GM12878 (cell line): ENCODE data around the gene GPRC5C.

Experiments used
- EZH2 ChIP-seq: IDR thresholded peaks from 2 replicates; pipeline ENCODE4 v1.6.1; 2012; ENCODE audit warnings: low read depth, mild to moderate bottlenecking, control low read depth, inconsistent platforms, low read length, borderline replicate concordance; ENCODE audit not compliant: control insufficient read depth
- FOXM1 ChIP-seq: IDR thresholded peaks from 2 replicates; pipeline ENCODE4 v1.6.1; 2012; ENCODE audit warnings: low read depth, mild to moderate bottlenecking, inconsistent platforms, low read length, moderate library complexity
- HDAC2 ChIP-seq: fragments of 200-600 bp; sonication (generic); IDR thresholded peaks from 2 replicates; pipeline ENCODE4 v1.6.1; 2017
- POLR2A ChIP-seq: IDR thresholded peaks from 2 replicates; pipeline ENCODE4 v1.6.1; 2011; ENCODE audit warnings: low read depth, mild to moderate bottlenecking, low read length
- RAD21 ChIP-seq: IDR thresholded peaks from 2 replicates; pipeline ENCODE4 v1.6.1; 2011; ENCODE audit warnings: mild to moderate bottlenecking, low read depth, low read length, moderate library complexity; ENCODE audit not compliant: insufficient read depth
- RELA ChIP-seq: fragments of 450-650 bp; IDR thresholded peaks from 2 replicates; pipeline ENCODE4 v1.8.0; 2014; ENCODE audit warnings: borderline replicate concordance; ENCODE audit not compliant: partially characterized antibody
- TAF1 ChIP-seq: IDR thresholded peaks from 2 replicates; pipeline ENCODE4 v1.6.1; 2011; ENCODE audit warnings: mild to moderate bottlenecking, low read depth, low read length, borderline replicate concordance
- WRNIP1 ChIP-seq: IDR thresholded peaks from 2 replicates; pipeline ENCODE4 v1.6.1; 2011; ENCODE audit warnings: low read depth, low read length, improper control_type of control experiment, borderline replicate concordance
- ZBTB11 ChIP-seq: fragments of 450-650 bp; formaldehyde crosslinking; IDR thresholded peaks from 2 replicates; pipeline ENCODE4 v1.5.0; 2022; ENCODE audit warnings: mild to moderate bottlenecking, missing genetic modification characterization
- ZNF384 ChIP-seq: IDR thresholded peaks from 2 replicates; pipeline ENCODE4 v1.6.1; 2012; ENCODE audit warnings: low read depth, mild to moderate bottlenecking, low read length, improper control_type of control experiment, borderline replicate concordance
- TF ChIP-seq, protein P1 (sequence below), 3 experiments: IDR thresholded peaks in 2 of 3; conservative IDR thresholded peaks in 1 of 3; 2 replicates each; pipeline ENCODE4 v1.5.1; 2011; ENCODE audit warnings: low read depth in 3 of 3, low read length in 3 of 3, mild to moderate bottlenecking in 3 of 3, control low read depth in 2 of 3, moderate library complexity in 2 of 3, inconsistent platforms in 1 of 3, mixed read lengths in 1 of 3; ENCODE audit not compliant: control insufficient read depth in 2 of 3, insufficient read depth in 1 of 3; ENCODE audit errors: extremely low read depth in 1 of 3
- TF ChIP-seq, protein P2 (sequence below): fragments of 450-650 bp; IDR thresholded peaks from 2 replicates; pipeline ENCODE4 v1.6.1; 2017; ENCODE audit warnings: mild to moderate bottlenecking, low read depth, inconsistent platforms; ENCODE audit not compliant: poor library complexity, severe bottlenecking

DNA sequence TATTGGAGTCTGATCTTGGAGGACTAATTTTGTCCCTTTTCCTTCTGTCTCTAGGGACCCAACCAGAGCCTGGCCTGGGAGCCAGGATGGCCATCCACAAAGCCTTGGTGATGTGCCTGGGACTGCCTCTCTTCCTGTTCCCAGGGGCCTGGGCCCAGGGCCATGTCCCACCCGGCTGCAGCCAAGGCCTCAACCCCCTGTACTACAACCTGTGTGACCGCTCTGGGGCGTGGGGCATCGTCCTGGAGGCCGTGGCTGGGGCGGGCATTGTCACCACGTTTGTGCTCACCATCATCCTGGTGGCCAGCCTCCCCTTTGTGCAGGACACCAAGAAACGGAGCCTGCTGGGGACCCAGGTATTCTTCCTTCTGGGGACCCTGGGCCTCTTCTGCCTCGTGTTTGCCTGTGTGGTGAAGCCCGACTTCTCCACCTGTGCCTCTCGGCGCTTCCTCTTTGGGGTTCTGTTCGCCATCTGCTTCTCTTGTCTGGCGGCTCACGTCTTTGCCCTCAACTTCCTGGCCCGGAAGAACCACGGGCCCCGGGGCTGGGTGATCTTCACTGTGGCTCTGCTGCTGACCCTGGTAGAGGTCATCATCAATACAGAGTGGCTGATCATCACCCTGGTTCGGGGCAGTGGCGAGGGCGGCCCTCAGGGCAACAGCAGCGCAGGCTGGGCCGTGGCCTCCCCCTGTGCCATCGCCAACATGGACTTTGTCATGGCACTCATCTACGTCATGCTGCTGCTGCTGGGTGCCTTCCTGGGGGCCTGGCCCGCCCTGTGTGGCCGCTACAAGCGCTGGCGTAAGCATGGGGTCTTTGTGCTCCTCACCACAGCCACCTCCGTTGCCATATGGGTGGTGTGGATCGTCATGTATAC is 8.0 kb downstream of the GPRC5C start:
- TF ChIP-seq TAF1, result no peak
- TF ChIP-seq, protein P1, sequence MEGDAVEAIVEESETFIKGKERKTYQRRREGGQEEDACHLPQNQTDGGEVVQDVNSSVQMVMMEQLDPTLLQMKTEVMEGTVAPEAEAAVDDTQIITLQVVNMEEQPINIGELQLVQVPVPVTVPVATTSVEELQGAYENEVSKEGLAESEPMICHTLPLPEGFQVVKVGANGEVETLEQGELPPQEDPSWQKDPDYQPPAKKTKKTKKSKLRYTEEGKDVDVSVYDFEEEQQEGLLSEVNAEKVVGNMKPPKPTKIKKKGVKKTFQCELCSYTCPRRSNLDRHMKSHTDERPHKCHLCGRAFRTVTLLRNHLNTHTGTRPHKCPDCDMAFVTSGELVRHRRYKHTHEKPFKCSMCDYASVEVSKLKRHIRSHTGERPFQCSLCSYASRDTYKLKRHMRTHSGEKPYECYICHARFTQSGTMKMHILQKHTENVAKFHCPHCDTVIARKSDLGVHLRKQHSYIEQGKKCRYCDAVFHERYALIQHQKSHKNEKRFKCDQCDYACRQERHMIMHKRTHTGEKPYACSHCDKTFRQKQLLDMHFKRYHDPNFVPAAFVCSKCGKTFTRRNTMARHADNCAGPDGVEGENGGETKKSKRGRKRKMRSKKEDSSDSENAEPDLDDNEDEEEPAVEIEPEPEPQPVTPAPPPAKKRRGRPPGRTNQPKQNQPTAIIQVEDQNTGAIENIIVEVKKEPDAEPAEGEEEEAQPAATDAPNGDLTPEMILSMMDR (IDR thresholded peaks at IDR 0.05 in 2 of 3, conservative IDR thresholded peaks at IDR 0.05 in 1 of 3; ENCODE audit: control insufficient read depth in 2 of 3, extremely low read depth in 1 of 3, insufficient read depth in 1 of 3, low read depth in 3 of 3, low read length in 3 of 3), result no peak
- no peak for TF ChIP-seq POLR2A
- TF ChIP-seq ZBTB11, result no peak
- TF ChIP-seq, protein P2, sequence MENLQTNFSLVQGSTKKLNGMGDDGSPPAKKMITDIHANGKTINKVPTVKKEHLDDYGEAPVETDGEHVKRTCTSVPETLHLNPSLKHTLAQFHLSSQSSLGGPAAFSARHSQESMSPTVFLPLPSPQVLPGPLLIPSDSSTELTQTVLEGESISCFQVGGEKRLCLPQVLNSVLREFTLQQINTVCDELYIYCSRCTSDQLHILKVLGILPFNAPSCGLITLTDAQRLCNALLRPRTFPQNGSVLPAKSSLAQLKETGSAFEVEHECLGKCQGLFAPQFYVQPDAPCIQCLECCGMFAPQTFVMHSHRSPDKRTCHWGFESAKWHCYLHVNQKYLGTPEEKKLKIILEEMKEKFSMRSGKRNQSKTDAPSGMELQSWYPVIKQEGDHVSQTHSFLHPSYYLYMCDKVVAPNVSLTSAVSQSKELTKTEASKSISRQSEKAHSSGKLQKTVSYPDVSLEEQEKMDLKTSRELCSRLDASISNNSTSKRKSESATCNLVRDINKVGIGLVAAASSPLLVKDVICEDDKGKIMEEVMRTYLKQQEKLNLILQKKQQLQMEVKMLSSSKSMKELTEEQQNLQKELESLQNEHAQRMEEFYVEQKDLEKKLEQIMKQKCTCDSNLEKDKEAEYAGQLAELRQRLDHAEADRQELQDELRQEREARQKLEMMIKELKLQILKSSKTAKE, result no peak
- no peak for TF ChIP-seq WRNIP1
- no peak for TF ChIP-seq EZH2
- no peak for TF ChIP-seq HDAC2
- no peak for TF ChIP-seq ZNF384
- no peak for TF ChIP-seq RAD21
- no peak for TF ChIP-seq RELA
- no peak for TF ChIP-seq FOXM1
